Stimulated activated CD4-positive, alpha-beta T cell treated with anti-CD3 and anti-CD28 coated beads, TNF-alpha, amount 100 ng/mL, for 4 hours (primary cell): Measurements from ENCODE around the gene CRIP3.
A peak's percentile ranks its signal among the peaks of the same experiment; 100 is the strongest.

Experiments
- DNase-seq, 3 experiments: peaks; one replicate each; pipeline ENCODE4 v3.0.0-alpha.2; 2020; ENCODE audit warnings: low read depth in 3 of 3

Gene CRIP3

GRCh38 chr6:43273707-43274106, 34.9 kb downstream of the CRIP3 start:
- no peak for DNase-seq

- no peak for DNase-seq
Observed at GRCh38 chr6:43271944-43272343, 36.7 kb downstream of the CRIP3 start.

GRCh38 chr6:43271103-43271815, 37.4 kb downstream of the CRIP3 start:
- no peak for DNase-seq

- DNase-seq, result peak in 2 of 3 experiments; percentile 23 to 41
Observed at GRCh38 chr6:43269273-43270007, 39.2 kb downstream of the CRIP3 start.

- DNase-seq, result no peak
Observed at GRCh38 chr6:43268782-43269272, 39.8 kb downstream of the CRIP3 start.

- DNase-seq, result no peak
Observed at GRCh38 chr6:43268355-43268700, 40.3 kb downstream of the CRIP3 start.

- no peak for DNase-seq
Observed at GRCh38 chr6:43267619-43268354, 40.8 kb downstream of the CRIP3 start.

- DNase-seq, result no peak
Observed at GRCh38 chr6:43265564-43265963, 43.1 kb downstream of the CRIP3 start.

- DNase-seq, result no peak
Observed at GRCh38 chr6:43264599-43265145, 44.0 kb downstream of the CRIP3 start.

GRCh38 chr6:43263314-43264178, 45.1 kb downstream of the CRIP3 start:
- peak; percentile 59 to 64 (median 63) for DNase-seq

- DNase-seq, result no peak
Observed at GRCh38 chr6:43262780-43263313, 45.8 kb downstream of the CRIP3 start.

- no peak for DNase-seq
Observed at GRCh38 chr6:43262000-43262779, 46.4 kb downstream of the CRIP3 start.

GRCh38 chr6:43261198-43261597, 47.4 kb downstream of the CRIP3 start:
- DNase-seq, result no peak

- DNase-seq, result no peak
Observed at GRCh38 chr6:43260791-43261190, 47.8 kb downstream of the CRIP3 start.

- DNase-seq, result no peak
Observed at GRCh38 chr6:43258807-43259686, 49.6 kb downstream of the CRIP3 start.

- DNase-seq, result no peak
Observed at GRCh38 chr6:43258180-43258579, 50.4 kb downstream of the CRIP3 start.

GRCh38 chr6:43257367-43258145, 51.1 kb downstream of the CRIP3 start:
- DNase-seq, result no peak

GRCh38 chr6:43256670-43257366, 51.8 kb downstream of the CRIP3 start:
- DNase-seq, result no peak
